SK-N-SH treated with all-trans-retinoic acid at 6 μM for 48 hours (cell line): ENCODE measurements around the gene COQ7.

Experiments
- ARNTL ChIP-seq: fragments of 450-650 bp; formaldehyde crosslinking; IDR thresholded peaks from 2 replicates; pipeline ENCODE4 v1.5.0; 2020; ENCODE audit warnings: low read depth, mild to moderate bottlenecking, moderate library complexity, borderline replicate concordance
- BACH2 ChIP-seq: fragments of 250-450 bp; sonication (Bioruptor Pico); IDR thresholded peaks from 2 replicates; pipeline ENCODE4 v1.9.0; 2021; ENCODE audit warnings: mild to moderate bottlenecking, borderline replicate concordance
- CSDC2 ChIP-seq: fragments of 250-450 bp; sonication (Bioruptor Pico); IDR thresholded peaks from 2 replicates; pipeline ENCODE4 v1.5.0; 2020; ENCODE audit warnings: mild to moderate bottlenecking, moderate library complexity
- PPARA ChIP-seq: fragments of 250-450 bp; sonication (Bioruptor Pico); IDR thresholded peaks from 2 replicates; pipeline ENCODE4 v1.5.0; 2020; ENCODE audit warnings: mild to moderate bottlenecking, borderline replicate concordance
- SNAI2 ChIP-seq: fragments of 250-450 bp; sonication (Bioruptor Pico); IDR thresholded peaks from 2 replicates; pipeline ENCODE4 v1.5.0; 2020; ENCODE audit warnings: mild to moderate bottlenecking, moderate library complexity
- ZFP30 ChIP-seq: fragments of 450-650 bp; formaldehyde crosslinking; IDR thresholded peaks from 2 replicates; pipeline ENCODE4 v1.5.0; 2022; ENCODE audit warnings: mild to moderate bottlenecking, moderate library complexity
- ZNF8 ChIP-seq: fragments of 450-650 bp; formaldehyde crosslinking; IDR thresholded peaks from 2 replicates; pipeline ENCODE4 v1.5.0; 2020; ENCODE audit warnings: mild to moderate bottlenecking, moderate library complexity
- TF ChIP-seq, protein P1 (sequence below): fragments of 250-450 bp; sonication (Bioruptor Pico); IDR thresholded peaks from 2 replicates; pipeline ENCODE4 v1.8.0; 2020; ENCODE audit warnings: mild to moderate bottlenecking, moderate library complexity, borderline replicate concordance
- TF ChIP-seq, protein P2 (sequence below): fragments of 250-450 bp; sonication (Bioruptor Pico); IDR thresholded peaks from 2 replicates; pipeline ENCODE4 v1.5.1; 2021; ENCODE audit warnings: mild to moderate bottlenecking, moderate library complexity
- TF ChIP-seq, protein P3 (sequence below): fragments of 250-450 bp; sonication (Bioruptor Pico); IDR thresholded peaks from 2 replicates; pipeline ENCODE4 v1.5.1; 2020; ENCODE audit warnings: low read depth, mild to moderate bottlenecking, moderate library complexity

DNA sequence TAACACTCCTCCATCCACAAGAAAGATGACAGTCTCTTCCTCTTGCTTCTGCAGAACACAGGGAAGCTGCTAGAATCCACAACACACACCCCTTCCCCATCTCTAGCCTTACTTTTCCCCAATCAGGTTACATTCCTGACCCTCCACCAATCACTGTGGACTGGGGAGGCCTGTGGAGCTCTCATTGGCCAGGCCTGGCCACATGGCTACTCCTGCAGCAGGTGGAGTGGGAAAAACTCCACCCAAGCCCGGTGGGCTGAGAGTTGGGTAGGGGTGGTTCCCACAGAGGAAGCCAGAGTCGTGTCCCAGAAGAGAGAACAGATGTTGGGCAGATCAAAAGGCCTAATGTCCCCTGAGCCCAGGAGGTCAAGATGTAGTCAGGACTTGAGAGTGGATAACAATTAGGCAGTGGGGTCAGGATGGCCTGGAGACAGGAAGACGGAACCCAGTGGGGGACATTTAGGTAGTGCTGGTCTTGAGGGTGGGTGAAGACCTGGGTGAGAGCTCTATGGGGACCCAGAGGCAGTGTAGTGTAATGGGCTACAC, 22.1 kb downstream of the COQ7 start:
- TF ChIP-seq PPARA (CRISPR knock-in tag): no peak
- TF ChIP-seq SNAI2: no peak
- no peak for TF ChIP-seq CSDC2 (CRISPR knock-in tag)
- TF ChIP-seq, protein P1, sequence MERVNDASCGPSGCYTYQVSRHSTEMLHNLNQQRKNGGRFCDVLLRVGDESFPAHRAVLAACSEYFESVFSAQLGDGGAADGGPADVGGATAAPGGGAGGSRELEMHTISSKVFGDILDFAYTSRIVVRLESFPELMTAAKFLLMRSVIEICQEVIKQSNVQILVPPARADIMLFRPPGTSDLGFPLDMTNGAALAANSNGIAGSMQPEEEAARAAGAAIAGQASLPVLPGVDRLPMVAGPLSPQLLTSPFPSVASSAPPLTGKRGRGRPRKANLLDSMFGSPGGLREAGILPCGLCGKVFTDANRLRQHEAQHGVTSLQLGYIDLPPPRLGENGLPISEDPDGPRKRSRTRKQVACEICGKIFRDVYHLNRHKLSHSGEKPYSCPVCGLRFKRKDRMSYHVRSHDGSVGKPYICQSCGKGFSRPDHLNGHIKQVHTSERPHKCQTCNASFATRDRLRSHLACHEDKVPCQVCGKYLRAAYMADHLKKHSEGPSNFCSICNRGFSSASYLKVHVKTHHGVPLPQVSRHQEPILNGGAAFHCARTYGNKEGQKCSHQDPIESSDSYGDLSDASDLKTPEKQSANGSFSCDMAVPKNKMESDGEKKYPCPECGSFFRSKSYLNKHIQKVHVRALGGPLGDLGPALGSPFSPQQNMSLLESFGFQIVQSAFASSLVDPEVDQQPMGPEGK (CRISPR knock-in tag): no peak
- no peak for TF ChIP-seq ZFP30 (CRISPR knock-in tag)
- TF ChIP-seq, protein P2, sequence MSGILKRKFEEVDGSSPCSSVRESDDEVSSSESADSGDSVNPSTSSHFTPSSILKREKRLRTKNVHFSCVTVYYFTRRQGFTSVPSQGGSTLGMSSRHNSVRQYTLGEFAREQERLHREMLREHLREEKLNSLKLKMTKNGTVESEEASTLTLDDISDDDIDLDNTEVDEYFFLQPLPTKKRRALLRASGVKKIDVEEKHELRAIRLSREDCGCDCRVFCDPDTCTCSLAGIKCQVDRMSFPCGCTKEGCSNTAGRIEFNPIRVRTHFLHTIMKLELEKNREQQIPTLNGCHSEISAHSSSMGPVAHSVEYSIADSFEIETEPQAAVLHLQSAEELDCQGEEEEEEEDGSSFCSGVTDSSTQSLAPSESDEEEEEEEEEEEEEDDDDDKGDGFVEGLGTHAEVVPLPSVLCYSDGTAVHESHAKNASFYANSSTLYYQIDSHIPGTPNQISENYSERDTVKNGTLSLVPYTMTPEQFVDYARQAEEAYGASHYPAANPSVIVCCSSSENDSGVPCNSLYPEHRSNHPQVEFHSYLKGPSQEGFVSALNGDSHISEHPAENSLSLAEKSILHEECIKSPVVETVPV (CRISPR knock-in tag): no peak
- TF ChIP-seq, protein P3, sequence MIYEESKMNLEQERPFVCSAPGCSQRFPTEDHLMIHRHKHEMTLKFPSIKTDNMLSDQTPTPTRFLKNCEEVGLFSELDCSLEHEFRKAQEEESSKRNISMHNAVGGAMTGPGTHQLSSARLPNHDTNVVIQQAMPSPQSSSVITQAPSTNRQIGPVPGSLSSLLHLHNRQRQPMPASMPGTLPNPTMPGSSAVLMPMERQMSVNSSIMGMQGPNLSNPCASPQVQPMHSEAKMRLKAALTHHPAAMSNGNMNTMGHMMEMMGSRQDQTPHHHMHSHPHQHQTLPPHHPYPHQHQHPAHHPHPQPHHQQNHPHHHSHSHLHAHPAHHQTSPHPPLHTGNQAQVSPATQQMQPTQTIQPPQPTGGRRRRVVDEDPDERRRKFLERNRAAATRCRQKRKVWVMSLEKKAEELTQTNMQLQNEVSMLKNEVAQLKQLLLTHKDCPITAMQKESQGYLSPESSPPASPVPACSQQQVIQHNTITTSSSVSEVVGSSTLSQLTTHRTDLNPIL (CRISPR knock-in tag): no peak
- no peak for TF ChIP-seq ZNF8 (CRISPR knock-in tag)
- TF ChIP-seq ARNTL (CRISPR knock-in tag): no peak
- no peak for TF ChIP-seq BACH2 (CRISPR knock-in tag)
